GM12891 (cell line): ENCODE data around the gene HIPK1.
"Not testable (repeated sequence)": the region's sequence is repeated elsewhere in the genome, so short reads cannot be mapped to it uniquely, and the experiment has no call there.

Experiments used
- DNase-seq: peaks from one replicate; pipeline ENCODE4 v3.0.0; 2011; ENCODE audit warnings: low spot score; ENCODE audit not compliant: insufficient read length
- FAIRE-seq: peaks from 2 replicates; lab custom pipeline; 2011; peaks lifted over from hg19 to GRCh38; lab: Jason Lieb, UNC
- PAX5 ChIP-seq: IDR thresholded peaks from 2 replicates; pipeline ENCODE4 v1.6.1; 2011; ENCODE audit warnings: low read length, moderate library complexity, mild to moderate bottlenecking; ENCODE audit not compliant: insufficient read depth, severe bottlenecking
- POLR2A ChIP-seq: IDR thresholded peaks from 2 replicates; pipeline ENCODE4 v1.6.1; 2011; ENCODE audit warnings: low read depth, low read length, control low read depth
- POLR2AphosphoS5 ChIP-seq: IDR thresholded peaks from 2 replicates; pipeline ENCODE4 v1.6.1; 2011; ENCODE audit warnings: low read depth, low read length, control low read depth
- POU2F2 ChIP-seq: IDR thresholded peaks from 2 replicates; pipeline ENCODE4 v1.6.1; 2011; ENCODE audit warnings: low read depth, mild to moderate bottlenecking, control low read depth, low read length, moderate library complexity
- SPI1 ChIP-seq: IDR thresholded peaks from 2 replicates; pipeline ENCODE4 v1.6.1; 2011; ENCODE audit warnings: low read depth, low read length, control low read depth
- TAF1 ChIP-seq: IDR thresholded peaks from 2 replicates; pipeline ENCODE4 v1.6.1; 2011; ENCODE audit warnings: low read depth, low read length, control low read depth

Gene HIPK1

GRCh38 chr1:113991467-113991997, 62.4 kb downstream of the HIPK1 start:
- no peak for FAIRE-seq
- TF ChIP-seq PAX5: no peak
- TF ChIP-seq TAF1: no peak
- no peak for TF ChIP-seq POU2F2
- no peak for TF ChIP-seq POLR2AphosphoS5
- TF ChIP-seq SPI1: no peak
- TF ChIP-seq POLR2A: no peak

GRCh38 chr1:113993072-113993471, 63.9 kb downstream of the HIPK1 start:
- DNase-seq (no peak), FAIRE-seq (no peak)
- TF ChIP-seq POLR2A (no peak), TAF1 (no peak), POU2F2 (no peak), SPI1 (no peak), POLR2AphosphoS5 (no peak)

More at GRCh38 chr1:113991467-113991997, 62.4 kb downstream of the HIPK1 start:
- DNase-seq: no peak

GRCh38 chr1:113993766-113994165, 64.6 kb downstream of the HIPK1 start:
- DNase-seq: no peak
- TF ChIP-seq PAX5: no peak
- TF ChIP-seq POU2F2: no peak
- no peak for TF ChIP-seq POLR2AphosphoS5
- no peak for TF ChIP-seq SPI1
- TF ChIP-seq POLR2A: no peak
- TF ChIP-seq TAF1: no peak
- no peak for FAIRE-seq

GRCh38 chr1:113995382-113995781, 66.3 kb downstream of the HIPK1 start:
- DNase-seq (no peak), FAIRE-seq (no peak)
- TF ChIP-seq POU2F2 (no peak), POLR2AphosphoS5 (no peak)

- DNase-seq (no peak), FAIRE-seq (no peak)
- TF ChIP-seq POLR2A (no peak), SPI1 (no peak), PAX5 (no peak), POLR2AphosphoS5 (no peak), TAF1 (no peak), POU2F2 (no peak)
Measured at GRCh38 chr1:113998361-113998760, 69.2 kb downstream of the HIPK1 start.

- FAIRE-seq: no peak
- DNase-seq: no peak
- no peak for TF ChIP-seq PAX5
- no peak for TF ChIP-seq POLR2AphosphoS5
- TF ChIP-seq POU2F2: no peak
- no peak for TF ChIP-seq TAF1
- no peak for TF ChIP-seq SPI1
- no peak for TF ChIP-seq POLR2A
Measured at GRCh38 chr1:113999233-113999632, 70.1 kb downstream of the HIPK1 start.

- DNase-seq: no peak
- no peak for FAIRE-seq
- TF ChIP-seq POLR2AphosphoS5 (no peak), POU2F2 (no peak), TAF1 (no peak), SPI1 (no peak), PAX5 (no peak), POLR2A (no peak)
Measured at GRCh38 chr1:113999799-114000198, 70.7 kb downstream of the HIPK1 start.

- FAIRE-seq (no peak), DNase-seq (no peak)
- TF ChIP-seq POLR2AphosphoS5: no peak
- no peak for TF ChIP-seq SPI1
- no peak for TF ChIP-seq TAF1
- no peak for TF ChIP-seq POU2F2
- TF ChIP-seq POLR2A: no peak
- TF ChIP-seq PAX5: no peak
Measured at GRCh38 chr1:114000406-114000805, 71.3 kb downstream of the HIPK1 start.

- TF ChIP-seq POU2F2 (no peak), TAF1 (no peak), PAX5 (no peak), POLR2A (no peak), SPI1 (no peak), POLR2AphosphoS5 (no peak)
- FAIRE-seq (no peak), DNase-seq (no peak)
Measured at GRCh38 chr1:114002492-114003239, 73.5 kb downstream of the HIPK1 start.

GRCh38 chr1:114003431-114003830, 74.3 kb downstream of the HIPK1 start:
- DNase-seq: no peak

GRCh38 chr1:114006825-114007224, 77.7 kb downstream of the HIPK1 start:
- FAIRE-seq, DNase-seq: not testable (repeated sequence)

More at GRCh38 chr1:114003431-114003830, 74.3 kb downstream of the HIPK1 start:
- no peak for TF ChIP-seq PAX5
- no peak for TF ChIP-seq POU2F2
- TF ChIP-seq POLR2A: no peak
- no peak for TF ChIP-seq POLR2AphosphoS5
- no peak for TF ChIP-seq SPI1
- TF ChIP-seq TAF1: no peak
- FAIRE-seq: no peak
